Head of caudate nucleus (tissue), 42 donors: Measurements from ENCODE around the gene STAT4.

Source experiments
- DNase-seq, 42 donors: peaks; one replicate each; pipeline versions ENCODE4 v3.0.0 to v3.0.0-alpha.2; 2020 to 2021; ENCODE audit warnings: mixed read lengths in 7 of 42
- intact Hi-C: fragments of 100-400 bp; cut with DNase I; formaldehyde crosslinking; loops from one replicate; pipeline ENCODE4 v1.15.0; 2022

The STAT4 gene

GRCh38 chr2:190987116-190987515 lies 163.7 kb downstream of the STAT4 start:
- intact Hi-C loops, result no loop called here
- no peak for DNase-seq

GRCh38 chr2:190986221-190986953 lies 164.4 kb downstream of the STAT4 start:
- intact Hi-C loops, result no loop called here
- no peak for DNase-seq

- intact Hi-C loops, result no loop called here
- no peak for DNase-seq
Observed at GRCh38 chr2:190984595-190984994, 166.2 kb downstream of the STAT4 start.

GRCh38 chr2:190982262-190983034 lies 168.3 kb downstream of the STAT4 start:
- DNase-seq, result no peak
- intact Hi-C loops, result no loop called here

- intact Hi-C loops, result no loop called here
- DNase-seq, result no peak
Observed at GRCh38 chr2:190981733-190982132, 169.1 kb downstream of the STAT4 start.

GRCh38 chr2:190981333-190981732 lies 169.5 kb downstream of the STAT4 start:
- intact Hi-C loops, result no loop called here
- no peak for DNase-seq

- DNase-seq, result no peak
- intact Hi-C loops, result no loop called here
Observed at GRCh38 chr2:190980630-190981209, 170.1 kb downstream of the STAT4 start.

- intact Hi-C loops, result no loop called here
- DNase-seq, result no peak
Observed at GRCh38 chr2:190979906-190980629, 170.7 kb downstream of the STAT4 start.
